ENCODE results near the gene MPV17L2.

Gene MPV17L2

GRCh38 chr19:18160971-18161635, 31.9 kb upstream of the MPV17L2 start:
- DNase-seq: peak; percentile 89

GRCh38 chr19:18161636-18162002, 31.4 kb upstream of the MPV17L2 start:
- DNase-seq: no peak

- DNase-seq: no peak
Observed at GRCh38 chr19:18164072-18164471, 28.9 kb upstream of the MPV17L2 start.

GRCh38 chr19:18165794-18166544, 27.0 kb upstream of the MPV17L2 start:
- no peak for DNase-seq

- no peak for DNase-seq
Observed at GRCh38 chr19:18167011-18167410, 26.0 kb upstream of the MPV17L2 start.

GRCh38 chr19:18167975-18168645, 24.9 kb upstream of the MPV17L2 start:
- peak; percentile 65 for DNase-seq

- DNase-seq: no peak
Observed at GRCh38 chr19:18168673-18169381, 24.2 kb upstream of the MPV17L2 start.

- DNase-seq: no peak
Observed at GRCh38 chr19:18170714-18171255, 22.2 kb upstream of the MPV17L2 start.

- no peak for DNase-seq
Observed at GRCh38 chr19:18171605-18172327, 21.3 kb upstream of the MPV17L2 start.

GRCh38 chr19:18172331-18173053, 20.5 kb upstream of the MPV17L2 start:
- no peak for DNase-seq

- DNase-seq: no peak
Observed at GRCh38 chr19:18173054-18173571, 19.9 kb upstream of the MPV17L2 start.

GRCh38 chr19:18173572-18174288, 19.3 kb upstream of the MPV17L2 start, which contains the start of gene IFI30:
Gene IFI30, plus strand, starts transcription at chr19:18173813. Its CDS starts 29 bp downstream, at chr19:18173842.
- peak; percentile 69 for DNase-seq

GRCh38 chr19:18174983-18175382, 18.0 kb upstream of the MPV17L2 start:
- no peak for DNase-seq

- DNase-seq: no peak
Observed at GRCh38 chr19:18176367-18177310, 16.4 kb upstream of the MPV17L2 start.

GRCh38 chr19:18179957-18180356, 13.1 kb upstream of the MPV17L2 start:
- DNase-seq: no peak

- no peak for DNase-seq
Observed at GRCh38 chr19:18183529-18183928, 9.5 kb upstream of the MPV17L2 start.

GRCh38 chr19:18185538-18185937, 7.5 kb upstream of the MPV17L2 start:
- DNase-seq: no peak

- DNase-seq: no peak
Observed at GRCh38 chr19:18190278-18190677, 2.7 kb upstream of the MPV17L2 start.

- no peak for DNase-seq
Observed at GRCh38 chr19:18191640-18192062, 1.4 kb upstream of the MPV17L2 start.

All from activated T-cell treated with anti-CD3 and anti-CD28 coated beads, Interleukin-2, amount 50 U/mL, for 1 hour (primary cell).